IPS-NIHi7 (cell line): ENCODE results near the gene CRACR2A.

Experiments
- DNase-seq: peaks from one replicate; pipeline ENCODE4 v3.0.0; 2012; ENCODE audit warnings: mixed read lengths; ENCODE audit errors: extremely low spot score

Gene CRACR2A

GRCh38 chr12:3565985-3566384 lies 186.9 kb downstream of the CRACR2A start:
- no peak for DNase-seq
